AG09319 (cell line): ENCODE data around the gene MACF1.
"Not testable (repeated sequence)": the region's sequence is repeated elsewhere in the genome, so short reads cannot be mapped to it uniquely, and the experiment has no call there.

ENCODE experiments used
- DNase-seq: peaks from one replicate; pipeline ENCODE4 v3.0.0-alpha.2; 2010; ENCODE audit warnings: low read depth; ENCODE audit errors: extremely low read depth
- TF ChIP-seq, protein P1 (sequence below): IDR thresholded peaks from 2 replicates; pipeline ENCODE4 v1.5.1; 2011; ENCODE audit warnings: low read depth, mild to moderate bottlenecking, inconsistent platforms, low read length, moderate library complexity

The MACF1 gene

DNA sequence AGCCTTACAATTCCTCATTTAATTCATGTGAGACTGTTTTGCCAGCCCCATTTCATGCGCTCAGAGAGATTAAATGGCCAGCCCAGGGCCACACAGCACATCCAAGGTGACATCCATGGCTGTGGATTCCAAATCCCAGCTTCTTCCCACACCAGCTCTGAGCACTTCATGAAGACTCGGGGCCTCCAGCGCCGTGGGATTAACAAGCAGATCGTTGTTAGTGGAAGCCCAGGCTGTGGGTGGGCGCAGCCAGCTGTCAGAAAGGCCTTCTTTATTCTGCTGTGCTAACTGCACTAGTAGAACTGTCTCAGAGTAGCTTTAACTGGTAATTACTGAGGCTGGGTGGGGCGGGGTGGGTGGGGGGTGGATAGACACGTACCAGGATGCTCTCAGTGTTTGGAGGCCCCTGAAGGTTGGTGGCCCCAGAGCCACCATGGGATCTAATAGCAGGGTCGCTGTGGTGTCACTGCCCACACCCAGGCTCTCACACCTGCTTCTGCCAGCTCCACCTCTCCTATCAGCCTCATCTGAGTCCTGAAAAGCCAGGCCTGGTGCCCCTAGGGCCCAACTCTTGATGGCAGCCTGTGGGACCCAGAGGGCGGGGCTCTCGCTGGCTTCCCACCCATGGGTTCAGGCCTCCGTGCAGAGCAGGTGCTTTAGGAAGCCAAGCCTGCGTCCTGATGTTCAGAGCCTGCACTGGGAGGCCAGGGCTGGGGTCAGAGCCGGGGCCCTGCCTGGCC lies 290.3 kb downstream of the MACF1 start:
- no peak for DNase-seq
- TF ChIP-seq, protein P1, sequence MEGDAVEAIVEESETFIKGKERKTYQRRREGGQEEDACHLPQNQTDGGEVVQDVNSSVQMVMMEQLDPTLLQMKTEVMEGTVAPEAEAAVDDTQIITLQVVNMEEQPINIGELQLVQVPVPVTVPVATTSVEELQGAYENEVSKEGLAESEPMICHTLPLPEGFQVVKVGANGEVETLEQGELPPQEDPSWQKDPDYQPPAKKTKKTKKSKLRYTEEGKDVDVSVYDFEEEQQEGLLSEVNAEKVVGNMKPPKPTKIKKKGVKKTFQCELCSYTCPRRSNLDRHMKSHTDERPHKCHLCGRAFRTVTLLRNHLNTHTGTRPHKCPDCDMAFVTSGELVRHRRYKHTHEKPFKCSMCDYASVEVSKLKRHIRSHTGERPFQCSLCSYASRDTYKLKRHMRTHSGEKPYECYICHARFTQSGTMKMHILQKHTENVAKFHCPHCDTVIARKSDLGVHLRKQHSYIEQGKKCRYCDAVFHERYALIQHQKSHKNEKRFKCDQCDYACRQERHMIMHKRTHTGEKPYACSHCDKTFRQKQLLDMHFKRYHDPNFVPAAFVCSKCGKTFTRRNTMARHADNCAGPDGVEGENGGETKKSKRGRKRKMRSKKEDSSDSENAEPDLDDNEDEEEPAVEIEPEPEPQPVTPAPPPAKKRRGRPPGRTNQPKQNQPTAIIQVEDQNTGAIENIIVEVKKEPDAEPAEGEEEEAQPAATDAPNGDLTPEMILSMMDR: no peak

DNA sequence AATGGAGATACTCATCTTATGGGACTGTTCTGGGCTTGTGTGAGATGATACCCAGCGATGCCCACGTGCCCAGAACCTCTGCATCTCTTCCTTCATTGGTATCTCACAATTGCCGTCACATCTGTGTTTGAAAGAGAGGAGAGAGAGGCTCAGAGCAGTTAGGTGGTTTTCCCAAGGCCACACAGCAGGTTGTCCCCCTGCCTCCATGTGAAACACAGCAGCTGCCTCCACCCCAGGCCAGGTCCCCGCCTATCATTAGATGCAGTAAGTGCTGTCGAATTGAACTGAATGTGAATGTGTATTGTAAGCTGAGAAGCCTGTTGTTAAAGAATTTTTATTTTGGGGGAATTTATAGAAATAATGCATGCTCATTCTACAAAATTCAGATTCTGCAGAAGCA lies 292.0 kb downstream of the MACF1 start:
- not testable (repeated sequence) for DNase-seq

DNA sequence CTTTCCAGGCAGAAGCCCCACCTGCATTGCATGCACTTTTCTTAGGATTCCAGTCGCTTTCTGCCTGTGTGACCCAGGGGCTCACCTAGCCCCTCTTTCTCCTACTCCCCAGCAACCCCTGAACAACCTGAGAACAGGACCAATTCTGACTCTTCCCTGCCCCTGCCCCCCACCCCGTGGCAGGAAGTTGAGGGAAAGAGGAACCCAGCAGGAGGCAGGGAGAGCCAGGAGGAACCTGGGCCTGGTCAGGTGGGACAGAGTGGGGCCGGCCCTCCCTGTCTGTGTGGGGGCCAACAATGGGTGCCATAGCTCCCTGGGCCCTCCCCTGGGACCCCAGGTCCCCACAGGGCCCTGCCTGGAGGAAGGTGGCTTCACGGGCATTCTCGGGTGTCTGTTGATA lies 293.1 kb downstream of the MACF1 start:
- TF ChIP-seq, protein P1: no peak

GRCh38 chr1:39498096-39498710 lies 293.7 kb downstream of the MACF1 start:
- not testable (repeated sequence) for DNase-seq

More for the DNA sequence above, 293.1 kb downstream of the MACF1 start:
- no peak for DNase-seq

DNA sequence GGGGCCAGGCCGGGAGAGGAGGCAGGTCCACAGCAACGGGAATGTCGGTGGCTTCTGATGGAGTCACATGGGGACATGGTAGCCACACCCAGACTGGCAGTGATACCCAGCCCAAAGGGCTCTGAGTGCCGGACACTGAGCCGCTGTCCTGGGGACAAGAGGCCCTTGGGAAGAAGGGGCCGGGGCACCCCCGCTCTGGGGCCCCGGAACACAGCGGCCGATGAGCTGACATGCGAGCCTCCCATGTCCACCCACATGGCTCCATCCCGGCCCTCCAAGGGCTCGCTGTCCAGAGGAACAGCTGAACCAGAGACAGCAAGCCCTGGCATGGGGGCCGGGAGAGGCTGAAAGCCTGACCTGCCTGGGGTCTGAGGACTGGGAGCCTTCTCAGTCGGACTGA lies 294.3 kb downstream of the MACF1 start:
- not testable (repeated sequence) for DNase-seq

- TF ChIP-seq, protein P1: no peak
- DNase-seq: no peak
Observed at GRCh38 chr1:39499668-39500067, 295.2 kb downstream of the MACF1 start.

DNA sequence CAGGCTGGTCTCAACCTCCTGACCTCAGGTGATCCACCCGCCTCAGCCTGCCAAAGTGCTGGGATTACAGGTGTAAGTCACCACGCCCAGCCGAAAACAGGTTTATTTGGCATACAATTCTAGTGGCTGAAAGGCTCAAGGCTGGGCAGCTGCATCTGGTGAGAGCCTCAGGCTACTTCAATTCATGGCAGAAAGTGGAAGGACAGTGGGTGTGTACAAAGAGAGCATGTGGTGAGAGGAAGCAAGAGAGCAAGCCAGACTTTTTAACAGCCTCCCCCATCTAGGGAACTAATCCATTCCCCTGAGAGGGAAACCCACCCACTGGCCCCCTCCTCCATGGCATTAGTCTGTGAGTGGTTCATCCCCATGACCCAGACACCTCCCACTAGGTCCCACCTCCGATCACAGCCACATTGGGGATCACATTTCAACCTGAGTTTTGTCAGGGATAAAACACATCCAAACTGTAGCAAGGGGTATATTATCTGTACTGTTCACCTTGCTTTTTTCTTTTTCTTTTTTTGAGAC lies 296.4 kb downstream of the MACF1 start:
- DNase-seq: no peak
- TF ChIP-seq, protein P1: no peak

- TF ChIP-seq, protein P1: no peak
- DNase-seq: peak; percentile 31
Observed at GRCh38 chr1:39501666-39502065, 297.2 kb downstream of the MACF1 start.

GRCh38 chr1:39504436-39504835 lies 299.9 kb downstream of the MACF1 start:
- DNase-seq: not testable (repeated sequence)
